A172 (cell line): ENCODE measurements around the gene CAPG. TPM values are rescaled to one million over a fixed set of nuclear protein-coding genes. Genes with fewer than 3 reads are reported as not detected.
"Not testable (repeated sequence)": the region's sequence is repeated elsewhere in the genome, so short reads cannot be mapped to it uniquely, and the experiment has no call there.

Experiments
- DNase-seq: peaks from one replicate; pipeline ENCODE4 v3.0.0-alpha.2; 2015; ENCODE audit warnings: low spot score
- total RNA-seq: library from RNA; depleted of rRNA; stranded (reverse); fragments of >200 nt; shearing (Covaris generic); gene quantifications from 2 replicates; pipeline ENCODE4 v1.2.3, GENCODE V29; 2014

The CAPG gene
- total RNA-seq, 1 experiment from 2014 or later, result 659 TPM

- DNase-seq, result no peak
Observed at GRCh38 chr2:85396531-85397470, 13.4 kb downstream of the CAPG start.

- DNase-seq, result no peak
Observed at GRCh38 chr2:85395912-85396475, 14.2 kb downstream of the CAPG start.

- no peak for DNase-seq
Observed at GRCh38 chr2:85394976-85395375, 15.2 kb downstream of the CAPG start.

GRCh38 chr2:85394261-85394681 is 15.9 kb downstream of the CAPG start:
- no peak for DNase-seq

GRCh38 chr2:85393836-85394235 is 16.3 kb downstream of the CAPG start:
- DNase-seq, result no peak

GRCh38 chr2:85390941-85391669 is 19.1 kb downstream of the CAPG start:
- DNase-seq, result no peak

- no peak for DNase-seq
Observed at GRCh38 chr2:85388878-85389538, 21.2 kb downstream of the CAPG start.

GRCh38 chr2:85387754-85388153 is 22.4 kb downstream of the CAPG start:
- DNase-seq, result no peak

GRCh38 chr2:85385746-85386145 is 24.4 kb downstream of the CAPG start:
- DNase-seq, result no peak

GRCh38 chr2:85383850-85384249 is 26.3 kb downstream of the CAPG start:
- DNase-seq, result no peak

- DNase-seq, result not testable (repeated sequence)
Observed at GRCh38 chr2:85383151-85383550, 27.0 kb downstream of the CAPG start.

- DNase-seq, result no peak
Observed at GRCh38 chr2:85380048-85380447, 30.1 kb downstream of the CAPG start.

- no peak for DNase-seq
Observed at GRCh38 chr2:85378257-85378656, 31.9 kb downstream of the CAPG start.

GRCh38 chr2:85377083-85377482 is 33.1 kb downstream of the CAPG start:
- no peak for DNase-seq

- DNase-seq, result no peak
Observed at GRCh38 chr2:85376291-85377065, 33.7 kb downstream of the CAPG start.

- no peak for DNase-seq
Observed at GRCh38 chr2:85371045-85371444, 39.1 kb downstream of the CAPG start.

GRCh38 chr2:85369500-85369899 is 40.7 kb downstream of the CAPG start:
- DNase-seq, result no peak

- DNase-seq, result no peak
Observed at GRCh38 chr2:85368921-85369320, 41.2 kb downstream of the CAPG start.

GRCh38 chr2:85367180-85367579 is 43.0 kb downstream of the CAPG start:
- DNase-seq, result no peak

- DNase-seq, result not testable (repeated sequence)
Observed at GRCh38 chr2:85362653-85363387, 47.3 kb downstream of the CAPG start.
